IPS-NIHi7 (cell line): ENCODE results near the gene OTUB2.
A peak's percentile ranks its signal among the peaks of the same experiment; 100 is the strongest.

Experiments used
- DNase-seq: peaks from one replicate; pipeline ENCODE4 v3.0.0; 2012; ENCODE audit warnings: mixed read lengths; ENCODE audit errors: extremely low spot score

Gene OTUB2

GRCh38 chr14:94021001-94021400, 5.1 kb upstream of the OTUB2 start:
- no peak for DNase-seq

DNA sequence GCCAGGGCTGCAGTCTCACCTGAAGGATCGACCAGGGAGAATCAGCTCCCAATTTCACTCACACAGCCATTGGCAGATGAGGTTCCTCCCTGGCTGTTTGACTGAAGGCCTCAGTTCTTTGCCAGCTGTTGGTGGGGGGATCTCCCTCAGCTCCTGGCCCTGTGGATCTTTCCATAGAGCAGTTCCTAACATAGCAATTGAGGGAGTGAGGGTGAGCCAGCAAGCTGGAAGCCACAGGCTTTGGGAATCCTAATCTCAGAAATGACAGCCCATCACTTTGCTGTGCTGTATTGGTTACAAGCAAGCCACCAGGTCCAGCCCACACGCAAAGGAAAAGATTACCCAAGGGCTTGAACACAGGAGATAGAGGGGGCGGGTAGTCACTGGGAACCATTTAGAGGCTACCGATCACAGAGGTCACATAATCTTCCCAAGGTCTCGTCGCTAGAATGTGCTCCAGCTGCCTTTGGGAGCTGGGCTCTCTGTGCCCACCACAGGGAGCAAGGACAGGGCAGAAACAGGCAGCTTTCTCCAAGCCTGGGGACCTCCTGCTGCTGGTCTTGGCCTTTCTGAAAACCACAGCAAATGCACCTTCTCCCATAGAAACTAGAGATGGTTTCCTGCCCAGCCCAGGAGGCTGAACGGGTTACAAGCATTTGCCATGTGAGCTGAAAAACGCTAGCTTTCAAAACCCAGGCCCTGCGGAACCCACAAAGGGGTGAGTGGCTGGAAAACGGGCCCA, 4.6 kb upstream of the OTUB2 start:
- no peak for DNase-seq

DNA sequence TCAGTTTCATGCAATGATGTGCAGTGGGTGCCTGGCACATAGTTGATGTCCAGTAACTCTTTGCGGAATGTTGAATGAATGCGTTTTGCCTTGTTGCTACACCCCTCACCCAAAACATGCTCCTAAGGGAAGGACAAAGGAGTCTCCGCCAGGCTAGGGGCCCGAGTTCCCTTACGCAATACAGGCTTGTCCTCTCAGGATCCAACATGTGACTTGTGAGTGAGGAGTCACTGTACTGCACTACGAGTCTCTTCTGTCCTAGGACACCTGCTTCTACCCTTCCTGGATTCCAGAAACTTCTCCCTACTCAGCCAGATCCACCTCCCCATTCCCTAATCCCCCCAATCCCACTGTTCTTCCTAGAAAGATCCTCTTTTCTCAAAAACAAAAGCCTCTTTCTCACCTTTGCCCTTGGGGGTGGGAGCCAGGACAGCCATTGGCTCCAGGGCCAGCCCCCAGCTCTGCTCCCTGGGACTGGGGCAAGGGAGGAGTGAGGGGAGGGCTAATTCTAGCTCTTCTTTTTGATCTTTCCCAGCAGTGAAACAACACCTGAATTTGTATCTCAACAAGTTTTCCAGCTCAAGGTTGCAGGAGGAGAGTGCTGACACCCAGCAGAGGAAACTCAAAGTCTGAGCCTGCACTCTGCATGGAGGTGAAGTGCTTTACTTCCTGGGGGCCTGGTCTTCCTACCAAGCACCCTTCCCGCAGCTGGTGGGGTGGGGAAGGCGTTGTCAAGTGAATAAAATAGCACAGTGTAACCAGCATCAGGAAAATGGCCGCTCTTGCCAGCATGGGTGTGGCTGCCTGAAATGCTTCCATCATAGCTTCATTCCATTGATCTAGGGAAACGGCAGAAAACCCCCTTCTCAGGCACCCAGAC, 3.4 kb upstream of the OTUB2 start:
- no peak for DNase-seq

GRCh38 chr14:94024549-94024948, 1.6 kb upstream of the OTUB2 start:
- no peak for DNase-seq

- no peak for DNase-seq
Observed at GRCh38 chr14:94025720-94026119, 420 bp upstream of the OTUB2 start.

- no peak for DNase-seq
Observed at GRCh38 chr14:94026889-94027469, 839 bp downstream of the OTUB2 start.

DNA sequence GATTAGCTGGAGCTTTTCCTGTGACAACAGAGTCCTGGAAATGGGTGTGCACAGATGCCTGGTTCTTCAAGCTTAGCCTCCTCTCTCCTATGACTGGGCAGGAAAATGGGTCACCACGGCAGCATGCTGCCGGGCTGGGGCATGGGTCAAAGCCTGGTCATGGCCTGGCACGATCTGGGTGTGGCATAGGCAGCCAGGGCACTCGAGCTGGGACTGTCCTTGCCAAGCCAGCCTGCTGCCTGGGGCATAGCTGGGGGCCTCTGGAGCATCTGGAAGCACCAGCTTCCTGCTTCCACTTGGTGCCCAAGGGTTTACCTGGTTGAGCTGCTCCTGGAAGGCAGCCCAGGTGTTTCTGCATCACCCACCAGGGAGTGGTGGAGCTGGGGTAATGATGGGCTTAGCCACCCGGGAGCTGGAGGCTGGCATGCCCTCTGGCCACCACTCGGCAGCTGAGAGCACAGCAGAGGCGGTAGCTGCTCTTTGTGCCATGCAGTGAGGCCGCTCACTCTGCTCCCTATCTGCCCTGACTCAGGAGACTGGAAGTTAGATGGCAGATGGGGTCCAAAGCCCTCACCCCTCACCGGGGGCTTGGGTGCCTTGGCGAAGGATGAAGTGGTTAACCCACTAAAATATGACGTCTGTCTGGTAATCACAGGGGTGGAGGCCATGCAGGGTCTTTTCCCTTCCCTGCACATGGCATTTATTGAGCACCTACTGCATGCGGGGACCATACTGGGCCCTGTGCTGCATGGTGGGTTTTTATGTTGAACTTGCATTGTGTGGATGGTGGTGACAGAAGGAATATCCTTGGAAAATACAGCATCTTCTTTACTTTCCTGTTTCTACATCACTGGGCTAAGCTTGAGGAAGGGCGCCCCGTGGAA, 1.7 kb downstream of the OTUB2 start:
- no peak for DNase-seq

GRCh38 chr14:94028450-94028826, 2.3 kb downstream of the OTUB2 start:
- no peak for DNase-seq

DNA sequence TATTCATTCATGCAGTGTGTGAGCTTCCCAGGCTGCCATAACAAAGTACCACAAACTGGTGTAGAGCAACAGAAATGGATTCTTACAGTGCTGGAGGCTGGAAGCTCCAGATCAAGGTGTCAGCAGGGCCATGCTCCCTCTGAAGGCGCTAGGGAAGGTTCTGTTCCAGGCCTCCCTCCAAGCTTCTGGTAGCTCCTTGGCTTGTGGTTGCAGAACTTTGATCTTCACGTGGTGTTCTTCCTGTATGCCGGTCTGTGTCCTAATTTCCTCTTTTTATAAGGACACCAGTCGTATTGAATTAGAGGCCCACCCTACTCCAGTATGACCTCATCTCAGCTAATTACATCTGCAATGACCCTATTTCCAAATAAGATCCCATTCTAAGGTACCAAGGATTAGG, 3.1 kb downstream of the OTUB2 start:
- no peak for DNase-seq

GRCh38 chr14:94029671-94030203, 3.6 kb downstream of the OTUB2 start:
- DNase-seq, result no peak

DNA sequence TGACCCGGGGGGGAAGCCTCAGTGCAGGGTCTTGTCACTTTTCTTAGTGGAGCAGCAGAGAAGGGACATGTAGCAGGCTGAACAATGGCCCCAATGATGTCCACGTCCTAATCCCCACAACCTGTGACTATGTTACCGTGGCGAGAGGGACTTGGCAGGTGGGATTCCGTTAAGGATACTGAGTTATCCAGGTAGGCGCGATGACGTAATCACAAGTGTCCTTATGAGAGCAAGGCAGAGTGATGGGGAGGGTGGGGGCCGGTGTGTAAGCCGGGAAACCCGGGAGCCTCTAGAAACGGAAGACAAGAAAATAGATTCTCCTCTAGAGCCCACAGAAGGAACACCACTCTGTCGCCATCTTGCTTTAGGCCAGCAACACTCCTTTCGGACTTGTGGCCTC, 4.4 kb downstream of the OTUB2 start:
- DNase-seq, result no peak

GRCh38 chr14:94031161-94031882, 5.2 kb downstream of the OTUB2 start:
- no peak for DNase-seq

- no peak for DNase-seq
Observed at GRCh38 chr14:94031883-94032279, 5.7 kb downstream of the OTUB2 start.

- DNase-seq, result no peak
Observed at GRCh38 chr14:94034886-94035285, 8.7 kb downstream of the OTUB2 start.

DNA sequence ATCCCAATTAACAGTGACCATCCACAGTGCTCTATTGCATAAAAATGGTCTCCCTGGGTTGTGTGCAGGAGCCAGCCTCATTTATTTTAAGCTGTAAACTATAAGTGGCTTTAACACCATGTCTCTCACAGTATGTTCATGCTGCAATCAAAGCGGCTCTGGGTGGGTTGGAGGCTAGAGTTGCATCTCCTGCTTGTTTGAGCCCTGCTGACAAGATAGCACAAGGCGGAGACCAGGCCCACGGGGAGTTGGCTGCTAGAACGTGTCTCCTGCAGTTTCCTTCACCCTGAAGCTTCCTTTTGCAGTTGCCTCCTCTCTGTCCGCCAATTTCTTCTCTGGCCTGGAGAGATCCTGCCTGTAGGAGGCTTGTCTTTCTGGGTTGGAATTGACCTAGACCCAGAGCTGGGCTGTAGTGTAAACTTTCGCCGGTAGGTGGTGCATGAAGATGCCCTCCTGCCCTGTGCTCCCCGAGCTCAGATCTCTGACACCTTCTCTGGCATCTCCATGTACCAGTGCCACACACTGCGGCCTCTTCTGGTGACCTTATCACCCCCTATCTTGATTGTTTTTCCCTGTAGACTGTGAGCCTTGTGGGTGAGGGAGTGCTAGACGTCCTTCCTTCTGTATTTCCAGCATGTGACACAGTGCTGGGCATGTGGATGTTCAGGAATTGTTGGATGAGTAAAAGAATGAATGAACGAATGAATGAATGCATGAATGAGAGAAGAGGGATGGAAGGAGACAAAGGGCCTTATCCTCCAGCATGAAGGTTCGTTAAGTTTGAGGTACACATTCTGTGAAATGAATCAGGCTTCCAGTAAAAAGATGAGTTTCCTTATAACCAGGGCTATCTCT, 10.4 kb downstream of the OTUB2 start:
- peak; percentile 89 for DNase-seq

GRCh38 chr14:94037954-94038353, 11.8 kb downstream of the OTUB2 start:
- no peak for DNase-seq

- no peak for DNase-seq
Observed at GRCh38 chr14:94038510-94038909, 12.4 kb downstream of the OTUB2 start.

DNA sequence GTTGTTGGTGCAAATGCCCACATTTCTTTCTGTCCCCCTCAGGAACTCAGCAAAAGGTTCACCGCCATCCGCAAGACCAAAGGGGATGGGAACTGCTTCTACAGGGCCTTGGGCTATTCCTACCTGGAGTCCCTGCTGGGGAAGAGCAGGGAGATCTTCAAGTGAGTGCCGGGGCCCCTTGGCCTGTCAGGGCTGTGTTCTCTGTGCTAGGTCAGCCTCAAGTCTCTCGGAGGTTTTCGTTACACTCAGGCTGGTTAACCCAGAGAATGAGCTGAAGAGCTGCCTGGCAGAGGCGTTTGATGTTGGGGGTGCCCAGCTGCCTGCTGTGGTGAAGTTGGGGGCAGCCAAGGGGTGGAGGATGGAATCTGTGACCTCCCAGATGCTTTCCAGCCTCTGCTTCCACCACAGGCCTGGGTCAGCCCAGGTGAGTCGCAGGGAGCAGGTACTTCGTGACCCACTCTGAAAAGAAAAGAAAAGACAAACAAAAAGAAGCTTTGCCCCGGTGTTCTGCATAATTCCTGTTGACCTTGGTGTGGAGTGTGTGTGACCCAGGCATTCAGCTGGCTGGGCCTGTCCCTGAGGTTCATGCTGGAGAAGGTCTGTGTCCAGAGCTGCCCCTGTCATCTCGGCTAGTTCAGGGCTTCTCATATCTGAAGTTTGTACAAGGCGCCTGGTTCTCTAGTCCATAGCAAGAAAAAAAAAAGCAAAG, 12.9 kb downstream of the OTUB2 start:
- no peak for DNase-seq

GRCh38 chr14:94040247-94040646, 14.1 kb downstream of the OTUB2 start:
- no peak for DNase-seq
